ENCODE results near the gene HOXB6.

HOXB6 gene

DNA sequence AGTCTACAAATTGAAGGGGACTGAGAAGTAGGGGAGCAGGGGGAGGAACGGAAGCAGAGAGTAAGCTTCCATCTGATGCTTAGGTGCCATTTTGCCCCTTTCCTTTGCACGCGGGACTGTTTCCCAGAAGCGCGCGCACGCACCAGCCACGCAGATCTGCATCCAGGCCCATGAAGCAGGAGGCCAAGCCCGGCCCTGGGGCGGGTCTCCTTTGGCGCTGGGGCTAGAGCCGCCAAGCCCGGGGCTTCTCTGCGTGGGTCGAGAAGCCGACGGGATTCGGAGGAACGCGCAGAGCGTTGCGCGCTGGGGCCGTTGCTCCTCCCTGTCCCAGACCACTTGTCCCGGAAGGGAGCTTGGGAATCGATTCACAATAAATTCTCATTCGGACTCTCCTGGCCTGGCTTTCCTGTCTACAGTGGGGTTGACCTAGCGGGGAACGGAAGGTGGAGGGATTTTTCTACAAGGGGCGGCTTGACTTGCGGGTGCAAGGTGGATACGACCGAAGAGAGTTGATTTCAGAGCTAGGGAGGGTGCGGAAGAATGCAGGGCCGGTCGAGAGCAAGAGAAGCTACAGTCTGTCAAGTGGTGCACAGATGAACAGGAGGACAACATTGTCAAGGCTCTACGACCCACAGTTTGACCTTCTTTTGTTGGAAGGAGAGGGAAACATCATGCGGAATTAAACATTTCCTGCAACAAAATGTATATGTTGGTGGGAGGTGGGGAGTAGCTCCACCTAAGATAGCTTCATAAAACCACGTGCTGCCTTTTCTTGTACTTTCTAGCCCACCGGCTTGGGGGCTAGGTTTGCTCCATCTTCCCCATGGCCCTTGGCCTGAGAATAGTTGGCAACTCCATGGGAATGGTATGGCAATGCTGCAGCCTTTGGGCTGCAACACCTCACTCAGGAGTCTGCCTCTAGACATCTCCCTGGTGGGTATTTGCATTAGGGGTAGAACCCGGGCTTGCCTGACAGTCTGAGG lies 16.9 kb upstream of the HOXB6 start:
- DNase-seq: no peak

DNA sequence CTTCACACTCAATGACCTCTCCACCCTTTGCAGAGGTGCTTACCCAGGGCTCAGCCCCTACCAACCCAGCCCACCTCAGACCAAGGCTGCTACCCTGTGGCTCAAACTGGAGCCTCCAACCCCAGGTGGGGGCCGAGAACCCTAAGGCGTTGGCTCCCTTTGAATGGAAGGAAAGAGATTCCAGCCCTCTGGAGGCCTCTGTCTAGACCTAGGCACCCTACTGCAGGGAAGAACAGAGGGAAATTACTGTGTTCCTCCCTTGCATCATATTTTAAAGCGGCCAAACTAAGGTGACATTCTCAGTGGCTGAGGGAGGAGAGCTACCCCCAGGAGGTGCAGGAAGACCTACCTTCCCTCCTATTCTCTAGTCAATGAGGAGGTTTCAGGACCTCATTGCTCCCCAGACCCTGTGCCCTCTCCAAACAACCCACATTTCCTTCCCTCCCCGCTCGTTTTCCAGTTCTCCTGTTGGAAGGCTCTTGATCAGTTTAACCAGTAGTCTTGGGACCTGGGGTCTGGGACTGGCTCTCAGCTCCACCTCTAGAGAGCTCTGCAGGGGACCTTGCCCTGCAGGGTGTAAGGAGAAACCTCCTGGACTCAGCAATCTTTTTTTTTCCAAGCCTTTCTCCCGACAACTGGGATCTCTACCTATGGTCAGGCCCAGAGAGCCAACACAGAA lies 15.8 kb upstream of the HOXB6 start:
- no peak for DNase-seq

DNA sequence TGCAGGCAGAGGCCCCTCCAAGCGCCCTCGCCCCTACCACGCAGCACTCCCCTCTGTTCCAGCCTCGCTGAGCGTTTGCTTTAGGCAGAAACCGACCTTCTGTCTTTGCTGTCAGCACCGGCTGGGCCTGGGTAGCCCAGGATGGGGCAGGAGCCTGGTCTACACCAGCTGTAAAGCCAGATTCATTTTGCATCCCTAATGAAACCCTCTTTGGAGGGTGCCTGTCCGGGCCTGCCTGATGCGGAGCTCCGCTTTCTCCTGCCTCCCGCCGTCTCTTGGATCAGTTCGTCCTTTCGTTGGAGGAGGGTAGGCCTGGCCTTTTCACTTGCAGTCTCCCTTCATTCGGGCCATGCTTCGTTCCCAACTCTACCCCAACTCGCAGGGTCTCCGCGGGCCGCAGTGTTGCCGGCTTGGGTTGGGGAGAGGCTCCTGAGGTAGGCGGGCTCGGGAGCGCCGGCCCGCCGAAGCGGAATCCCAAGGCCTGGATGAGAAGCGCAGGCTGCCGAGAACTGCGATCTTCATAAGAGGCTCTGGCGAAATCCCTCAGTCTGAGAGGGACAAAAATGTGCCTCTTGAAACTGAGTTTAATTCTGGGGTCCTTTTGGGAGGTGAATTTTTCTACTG lies 15.2 kb upstream of the HOXB6 start:
- DNase-seq: no peak

DNA sequence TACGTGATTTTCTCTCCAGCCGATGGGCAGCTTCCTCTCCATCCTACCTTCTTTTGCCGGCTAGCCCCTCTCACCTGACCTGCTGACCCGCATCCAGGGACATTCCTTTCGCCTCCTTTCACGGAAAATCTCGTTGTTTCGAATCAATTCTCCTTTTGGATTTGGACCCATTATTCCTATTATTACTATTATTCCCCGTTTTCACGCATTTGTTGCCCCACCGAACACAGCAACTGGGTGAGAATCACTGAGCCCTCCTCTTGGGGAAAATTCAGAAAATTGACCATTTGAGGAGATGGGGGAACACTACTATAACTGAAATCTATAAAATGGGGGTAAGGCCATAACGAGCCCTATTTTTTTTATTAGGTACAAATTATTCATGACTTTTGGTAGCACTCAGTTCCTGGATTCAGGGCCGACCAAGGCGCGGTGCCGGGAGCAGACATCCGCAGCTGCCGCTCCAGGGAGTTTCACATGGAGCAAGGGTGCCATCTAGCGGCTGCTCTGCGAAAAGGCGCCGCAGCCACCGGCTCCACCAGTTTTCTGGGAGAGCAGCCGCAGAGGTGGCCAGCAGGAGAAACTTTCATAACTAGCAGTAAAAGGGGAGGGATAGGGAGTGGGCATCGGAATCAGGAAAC lies 13.6 kb upstream of the HOXB6 start:
- DNase-seq: peak in 1 of 2 experiments; percentile 78

DNA sequence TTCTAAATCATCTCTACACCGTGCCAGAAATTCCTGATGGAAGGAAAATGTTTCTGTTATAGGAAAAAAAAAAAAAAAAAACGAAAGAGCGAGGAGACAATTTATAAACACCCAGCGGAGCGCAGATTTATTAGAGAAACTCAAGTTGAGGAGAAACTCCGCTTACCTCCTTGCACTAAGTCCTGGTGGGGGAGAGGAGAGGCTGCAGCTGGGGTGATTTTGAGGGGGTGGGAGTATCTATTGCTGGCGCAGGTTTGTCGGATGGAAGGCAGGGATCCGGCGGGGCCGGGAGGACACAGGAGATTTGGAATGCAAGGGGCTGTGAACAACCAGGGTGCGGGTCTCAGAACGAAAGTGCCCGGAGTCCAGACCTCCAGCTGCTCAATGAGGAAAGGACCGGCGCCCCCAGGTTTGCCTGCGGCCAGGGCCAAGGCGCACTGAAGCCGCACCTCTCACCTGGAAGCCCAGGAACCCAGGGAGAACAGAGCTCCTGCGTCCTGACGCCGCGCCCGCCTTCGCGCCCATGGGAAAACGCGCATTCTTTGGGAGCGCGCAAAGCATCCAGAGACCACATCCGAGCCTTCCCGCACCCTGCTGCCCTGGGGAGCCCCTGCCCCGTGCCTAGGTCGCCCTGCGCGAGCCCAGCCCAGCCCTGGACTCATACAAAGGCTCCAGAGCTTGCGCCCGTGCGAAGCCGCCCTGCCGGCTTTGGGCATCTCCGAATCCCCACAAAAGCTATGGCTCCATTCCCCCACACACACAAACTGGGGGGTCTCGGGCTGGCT lies 12.9 kb upstream of the HOXB6 start:
- no peak for DNase-seq

DNA sequence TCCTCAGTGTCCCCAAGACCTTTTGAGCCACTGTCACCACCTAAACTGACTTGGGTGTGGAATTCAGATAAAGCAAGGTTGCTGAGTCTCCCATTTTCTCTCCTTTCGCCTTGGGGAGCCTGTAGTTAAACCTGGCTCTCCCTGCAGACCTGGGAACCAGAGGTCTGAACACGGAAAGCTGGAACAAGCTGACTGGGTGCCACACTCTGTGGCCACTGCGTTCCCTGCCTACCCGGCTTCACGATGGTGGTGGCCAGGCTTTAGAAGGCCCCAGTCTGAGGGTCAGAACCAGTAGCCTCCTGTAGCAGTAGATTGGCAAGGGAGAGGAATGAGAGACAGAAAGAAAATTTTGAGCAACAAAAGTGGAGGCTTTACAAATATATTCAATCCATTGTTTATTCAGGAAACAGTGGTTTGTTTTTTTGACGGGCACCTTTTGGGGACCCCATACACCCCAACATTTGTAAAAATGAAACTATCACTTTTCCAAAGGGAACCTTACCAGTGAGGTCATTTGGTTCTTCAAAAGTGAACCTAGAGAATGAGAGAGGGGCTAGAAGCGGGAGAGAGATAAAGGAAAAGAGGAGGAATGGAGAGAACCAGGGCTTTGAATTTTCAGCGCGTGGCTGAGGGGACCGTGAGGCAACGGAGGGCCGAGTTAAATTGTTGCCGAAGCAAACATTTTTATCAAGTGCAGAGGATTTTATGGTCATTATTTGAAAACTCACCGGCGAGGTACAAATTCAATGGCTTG lies 12.1 kb upstream of the HOXB6 start:
- no peak for DNase-seq

DNA sequence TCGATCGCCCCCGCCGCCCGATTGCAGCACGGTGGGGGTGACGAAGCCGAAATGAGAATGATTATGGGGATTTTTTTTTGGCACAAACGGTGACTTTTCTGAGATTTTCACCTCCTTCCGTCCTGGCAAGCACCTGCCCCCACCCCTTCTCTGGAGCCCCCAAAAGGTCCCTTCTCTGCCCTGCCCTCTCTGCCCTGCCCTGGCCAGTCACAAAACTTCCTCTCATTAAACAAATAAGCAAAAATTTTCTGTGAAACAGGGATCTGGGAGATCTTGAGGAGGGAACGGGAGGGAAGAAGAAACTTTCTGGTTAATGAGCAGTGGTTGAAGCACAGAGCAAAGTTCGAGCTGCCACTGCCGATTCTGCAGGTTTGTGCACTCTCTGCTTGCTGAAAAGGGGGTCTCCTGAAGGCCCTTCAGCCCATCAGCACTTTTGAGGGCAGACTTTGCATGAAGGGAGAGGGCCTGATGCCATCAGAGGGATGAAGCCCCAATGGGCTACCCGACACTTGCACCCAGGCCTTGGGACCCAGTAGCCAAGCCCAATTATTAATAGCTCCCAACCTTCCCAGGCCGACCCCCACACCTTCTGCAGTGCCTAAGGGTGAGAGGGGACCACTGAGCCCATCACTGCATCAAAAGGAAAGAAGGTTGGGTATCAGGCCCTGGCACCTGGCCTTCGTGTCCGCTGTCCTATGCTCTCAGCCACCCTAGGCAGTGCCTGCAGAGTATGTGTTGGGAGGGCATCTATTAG lies 11.4 kb upstream of the HOXB6 start:
- DNase-seq: no peak

DNA sequence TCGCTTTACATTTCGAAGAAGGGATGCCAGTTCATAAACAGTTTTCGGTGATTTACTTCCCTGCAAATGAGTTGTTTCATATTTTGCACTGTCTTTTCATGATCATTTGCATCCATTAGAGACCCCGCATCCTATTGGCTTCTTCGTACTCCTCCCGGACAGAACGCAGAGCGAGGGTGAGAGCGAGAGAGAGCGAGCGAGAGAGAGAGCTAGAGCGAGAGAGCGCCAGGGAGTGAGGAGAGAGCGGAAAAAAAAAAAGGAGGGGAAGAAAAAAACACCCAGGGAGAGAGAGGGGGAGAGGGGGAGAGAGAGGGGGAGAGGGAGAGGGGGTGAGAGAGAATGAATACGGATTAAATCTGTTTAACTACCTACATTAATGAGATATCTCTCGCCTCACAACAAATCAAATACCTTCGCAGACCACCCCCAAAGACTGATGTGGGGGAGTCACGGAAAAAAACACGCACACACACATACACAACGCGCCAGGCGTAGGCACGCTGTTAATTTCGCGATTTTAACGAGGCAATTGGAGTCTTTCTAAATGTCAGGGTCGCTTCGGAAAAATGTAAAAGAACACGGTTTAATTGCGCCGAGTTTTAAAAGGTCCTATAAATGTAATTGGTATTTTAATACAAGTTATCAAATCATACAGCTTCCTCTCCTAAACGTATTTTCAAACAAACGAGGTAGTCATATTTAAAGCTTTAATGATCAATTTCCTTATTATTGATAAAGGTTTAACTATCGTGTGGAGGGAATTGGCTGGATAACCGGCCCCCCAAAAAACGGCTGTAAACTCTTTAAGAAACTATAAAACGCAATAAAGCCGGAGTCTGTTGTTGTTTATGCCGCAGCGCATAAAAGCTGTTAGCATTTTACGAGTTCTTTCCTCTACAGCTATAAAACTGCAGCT lies 10.5 kb upstream of the HOXB6 start, which contains the start of gene HOXB8:
Gene HOXB8, minus strand, starts transcription at position 246 of the 916 bp plus-strand sequence. CDS start 588 bp downstream, outside the sequence.
- DNase-seq: no peak

DNA sequence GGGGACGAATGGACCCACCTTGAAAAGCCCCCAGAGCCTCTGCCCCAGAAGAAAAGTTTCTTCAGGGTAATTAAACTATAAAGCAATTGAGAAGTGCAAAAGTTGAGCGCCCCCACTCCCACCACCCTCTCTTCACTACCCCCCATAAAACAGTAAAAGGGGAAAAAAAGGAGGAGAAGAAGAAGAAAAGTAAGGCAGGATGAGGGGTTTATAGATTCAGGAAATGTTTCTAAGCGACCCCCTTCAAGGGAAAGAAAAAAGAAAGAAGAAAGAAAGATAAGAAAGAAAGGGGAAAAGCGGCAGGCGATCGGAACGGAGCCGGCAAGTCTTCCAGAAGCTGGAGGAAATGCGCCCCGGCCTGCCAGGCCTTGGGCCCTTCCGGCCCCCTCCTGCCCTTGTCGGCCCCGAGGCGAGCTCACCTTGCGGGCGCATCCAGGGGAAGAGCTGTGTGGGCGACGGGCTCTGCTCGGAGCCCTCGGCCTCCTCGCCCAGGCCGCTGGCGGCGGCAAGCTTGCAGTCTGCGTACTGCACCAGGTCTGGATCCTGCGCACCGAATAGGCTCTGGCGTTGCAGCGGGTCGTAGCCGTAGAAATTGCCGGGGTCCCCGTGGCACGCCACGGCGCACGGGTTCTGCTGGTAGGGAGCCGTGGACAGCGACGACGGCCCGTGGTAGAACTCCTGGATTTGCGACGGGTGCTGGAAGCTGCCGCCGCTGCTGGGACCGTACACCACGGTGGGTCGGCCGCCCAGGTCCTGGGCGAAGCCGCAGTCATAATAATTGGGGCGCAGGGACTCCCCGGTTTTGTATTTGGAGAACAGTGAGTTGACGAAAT lies 9.3 kb upstream of the HOXB6 start:
- no peak for DNase-seq

DNA sequence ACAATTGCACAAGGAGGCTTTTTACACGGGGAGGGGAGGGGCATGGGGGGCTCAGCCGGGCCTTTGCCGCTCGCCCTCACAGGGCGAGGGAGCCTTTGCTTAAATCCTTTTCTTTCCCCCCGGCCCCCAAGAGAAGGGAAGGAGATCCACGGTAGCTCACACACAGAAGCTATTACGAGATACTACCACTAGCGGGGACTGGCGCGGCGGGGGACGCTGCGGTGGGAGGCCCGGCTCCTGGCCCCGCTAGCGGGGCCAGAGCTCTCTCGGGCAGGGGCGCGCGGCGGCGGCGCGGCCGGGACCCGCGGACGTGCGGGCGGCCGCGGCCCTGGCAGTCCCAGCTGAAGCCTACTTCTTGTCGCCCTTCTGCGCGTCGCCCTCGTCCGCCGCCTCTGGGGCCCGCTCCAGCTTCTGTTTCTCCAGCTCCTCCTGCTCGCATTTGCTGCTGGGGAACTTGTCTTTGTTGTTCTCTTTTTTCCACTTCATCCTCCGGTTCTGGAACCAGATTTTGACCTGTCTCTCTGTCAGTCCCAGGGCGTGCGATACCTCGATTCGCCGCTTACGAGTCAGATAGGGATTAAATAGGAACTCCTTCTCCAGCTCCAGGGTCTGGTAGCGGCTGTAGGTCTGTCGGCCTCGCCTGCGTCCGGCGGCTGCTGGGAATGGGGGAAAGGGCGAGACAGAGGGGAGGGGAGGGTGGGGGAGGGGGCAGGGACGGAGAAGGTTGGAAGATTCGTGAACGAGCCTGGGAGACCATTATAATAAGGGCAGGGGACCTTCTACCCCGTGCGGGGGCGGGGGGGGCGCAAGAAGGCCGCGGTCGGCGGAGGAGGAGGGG lies 8.3 kb upstream of the HOXB6 start:
- peak in 1 of 2 experiments; percentile 40 for DNase-seq

DNA sequence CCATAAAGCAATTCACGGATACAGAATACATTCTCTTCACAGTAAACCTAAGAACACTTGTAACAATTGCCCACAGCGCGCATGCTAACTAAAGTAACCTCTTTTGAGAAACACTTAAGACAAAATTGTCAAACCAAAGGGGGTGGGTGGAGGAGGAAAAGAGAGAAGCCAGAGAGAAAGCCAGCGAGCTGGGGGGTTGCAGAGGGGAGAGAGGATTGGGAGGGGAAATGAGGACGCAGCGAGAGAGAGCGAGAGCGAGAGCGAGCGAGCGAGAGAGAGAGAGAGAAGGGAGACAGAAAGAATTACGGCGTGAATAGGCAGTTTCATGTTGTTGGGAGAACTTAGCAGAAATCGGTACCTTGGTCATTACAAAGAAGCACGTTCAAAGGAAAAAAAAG lies 7.7 kb upstream of the HOXB6 start:
- no peak for DNase-seq

DNA sequence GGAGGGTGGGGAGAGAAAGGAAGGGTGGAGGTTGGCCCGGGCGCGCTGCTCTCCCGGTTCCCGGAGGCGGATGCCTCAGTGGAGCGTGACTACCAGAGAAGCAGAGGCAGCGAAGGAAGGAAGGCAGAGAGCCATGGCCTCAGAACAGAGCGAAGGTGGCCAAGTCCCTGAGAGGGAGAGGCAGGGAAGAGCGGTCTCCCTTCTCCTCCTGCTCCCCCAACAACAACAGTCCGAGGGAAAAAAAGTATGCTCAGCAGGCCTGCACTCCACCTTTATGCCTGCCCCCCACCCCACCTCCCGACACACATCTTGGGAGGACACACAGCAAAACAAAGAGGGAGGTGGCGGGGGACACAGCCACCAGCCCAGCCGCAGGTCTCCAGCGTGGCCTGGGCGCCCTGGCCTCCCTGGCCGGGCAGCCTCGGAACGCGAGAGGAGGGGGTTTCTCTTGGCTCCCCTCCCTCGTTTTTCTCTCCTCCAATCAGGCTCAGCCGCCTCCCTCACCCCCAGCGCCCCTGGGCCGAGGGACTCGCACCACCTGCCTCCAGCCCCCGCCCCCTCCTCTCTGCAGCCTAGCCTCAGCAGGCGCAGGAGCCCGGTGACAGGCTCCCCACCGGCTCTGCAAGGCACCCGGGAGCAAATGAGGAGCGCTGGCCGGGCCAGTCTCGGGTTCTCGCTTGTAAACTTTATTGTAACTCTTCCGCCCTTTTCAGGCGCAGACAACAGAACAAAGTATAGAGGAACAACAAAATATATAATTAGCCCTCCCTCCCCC lies 7.1 kb upstream of the HOXB6 start:
- DNase-seq: no peak

DNA sequence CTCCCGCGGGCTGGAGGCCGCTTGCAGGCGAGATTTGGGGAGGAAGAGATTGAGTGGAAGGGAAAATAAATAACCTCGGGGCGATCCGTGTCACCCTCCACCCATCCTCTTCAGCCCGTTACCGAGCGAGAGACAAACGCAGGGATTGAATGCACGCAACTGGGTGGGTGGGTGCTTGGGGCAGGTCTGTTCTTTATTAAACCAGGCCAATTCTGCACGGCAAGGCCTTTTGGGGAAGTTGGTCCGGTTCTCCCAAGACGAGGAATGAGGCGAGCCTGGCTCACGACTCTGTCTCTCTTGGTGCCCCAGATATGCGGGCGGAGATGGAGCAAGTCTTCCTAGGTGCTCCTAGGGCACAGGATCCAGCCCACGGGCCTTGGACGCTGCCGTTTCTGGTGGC lies 6.4 kb upstream of the HOXB6 start:
- no peak for DNase-seq

DNA sequence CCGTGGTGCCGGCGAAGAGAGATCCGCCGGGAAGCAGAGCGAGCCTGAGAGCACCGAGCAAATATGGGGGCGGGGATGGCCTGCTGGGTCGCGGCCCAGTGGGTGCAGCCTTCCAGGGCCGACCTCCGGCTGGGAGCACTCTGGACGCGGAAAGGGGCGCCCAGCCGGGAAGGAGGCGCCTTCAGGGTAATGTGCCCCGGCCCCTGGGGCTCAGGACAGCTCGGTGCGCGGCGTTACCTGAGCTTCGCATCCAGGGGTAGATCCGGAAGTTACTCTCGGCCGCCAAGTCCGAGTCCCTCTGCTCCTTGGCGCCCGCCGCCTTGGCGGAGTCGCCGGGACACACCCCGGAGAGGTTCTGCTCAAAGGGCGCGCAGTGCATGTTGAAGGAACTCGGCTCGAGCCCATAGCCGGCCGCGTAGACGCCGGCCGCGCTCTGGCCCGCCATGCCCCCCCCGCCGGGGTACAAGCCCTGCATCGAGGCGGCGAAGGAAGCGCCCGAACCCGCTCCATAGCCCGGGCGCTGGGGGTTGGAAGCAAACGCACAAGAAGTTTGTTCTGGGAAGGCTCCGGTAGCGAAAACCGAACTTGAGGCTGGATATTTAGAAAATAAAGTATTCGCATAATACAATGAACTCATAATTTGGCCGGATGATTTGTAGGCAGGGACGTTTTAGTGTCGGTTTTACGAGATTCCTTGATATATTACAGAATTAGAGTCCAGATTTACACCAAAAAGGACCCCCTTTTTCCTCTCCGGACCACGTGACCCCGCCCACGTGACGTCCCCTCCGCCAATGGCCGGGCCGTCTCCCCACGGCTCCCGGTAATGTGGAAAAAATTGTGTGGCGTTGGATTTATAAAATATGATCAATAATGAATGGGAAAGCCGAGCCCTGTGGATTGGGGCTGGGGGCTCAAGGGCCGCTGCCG lies 5.8 kb upstream of the HOXB6 start, which contains the start of gene HOXB7:
Gene HOXB7, minus strand, starts transcription at position 736 of the 930 bp plus-strand sequence. Its CDS starts 99 bp downstream, at position 637.
- DNase-seq: peak; percentile 47 to 63

DNA sequence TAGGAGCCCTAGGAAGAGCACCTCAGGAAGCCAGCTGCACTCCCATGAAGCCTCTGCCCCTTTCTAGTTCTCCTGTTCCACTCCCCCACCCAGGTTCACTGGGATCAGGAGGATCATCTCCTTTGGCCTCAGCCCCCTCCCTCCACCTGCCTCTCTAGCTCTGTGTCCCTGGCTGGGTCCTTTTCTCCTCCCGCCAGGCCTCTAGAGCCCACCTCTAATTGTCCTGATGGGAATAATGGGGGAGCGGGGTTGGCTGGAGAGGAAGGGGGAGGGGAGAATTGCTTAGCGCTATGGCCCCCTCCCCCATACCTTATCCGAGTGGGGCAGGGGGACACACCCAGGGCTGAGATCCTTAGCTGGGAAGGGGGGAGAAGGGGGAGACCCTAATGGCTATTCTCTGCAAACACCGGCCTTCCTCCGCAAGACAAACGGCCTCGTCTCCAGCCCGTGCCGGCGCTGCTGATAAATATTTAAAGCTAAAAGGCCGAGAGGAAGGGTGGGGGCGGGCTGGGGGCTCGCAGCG lies 5.0 kb upstream of the HOXB6 start:
- DNase-seq: no peak

All from NCI-H446 (cell line).